Measurements from ENCODE around the gene CLNS1A. TPM values are rescaled to one million over a fixed set of nuclear protein-coding genes. Genes with fewer than 3 reads are reported as not detected.

The CLNS1A gene
- total and polyA plus RNA-seq, 2 donors (not counting 1 experiment from before 2014, with no cell fraction given) = 39.3 to 121 TPM

DNA sequence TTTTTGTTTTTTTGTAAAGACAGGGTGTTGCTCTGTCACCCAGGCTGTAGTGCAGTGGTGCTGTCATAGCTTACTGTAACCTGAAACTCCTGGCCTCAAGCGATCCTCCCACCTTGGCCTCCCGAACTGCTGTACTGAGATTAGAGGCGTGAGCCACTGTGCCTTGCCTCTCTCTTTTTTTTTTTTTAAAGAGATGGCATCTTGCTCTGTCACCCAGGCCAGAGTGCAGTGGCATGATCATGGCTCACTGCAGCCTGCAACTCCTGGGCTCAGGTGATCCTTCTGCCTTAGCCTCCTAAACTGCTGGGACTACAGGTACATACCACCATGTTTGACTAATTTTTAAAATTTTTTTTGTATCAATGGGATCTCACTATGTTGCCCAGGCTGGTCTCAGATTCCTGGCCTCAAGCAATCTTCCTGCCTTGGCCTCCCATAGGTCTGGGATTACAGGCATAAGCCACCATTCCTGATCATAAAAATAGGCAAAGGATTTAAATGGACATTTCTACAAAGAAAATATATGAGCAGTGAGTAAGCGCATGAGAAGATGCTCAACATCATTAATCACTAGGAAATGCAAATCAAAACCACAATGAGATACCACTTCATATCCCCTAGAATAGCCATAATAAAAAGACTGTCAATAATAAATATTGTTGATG, 17.3 kb upstream of the CLNS1A start:
- Mint-ChIP-seq H3K9me3 (ENCODE audit: insufficient read depth) (no peaks in the 10 kb centered on the region), H3K27ac (no peak overlapping the region), H3K4me3 (no peak overlapping the region), H3K27me3 (no peaks in the 10 kb centered on the region), H3K4me1 (peaks cover 2% of the 10 kb centered on the region)
- Histone ChIP-seq H3K27me3 (replicated peaks in 1 of 4; ENCODE audit: control extremely low read depth in 1 of 4, control insufficient read depth in 3 of 4, insufficient read depth in 4 of 4, low read length in 3 of 4) (no peaks in the 10 kb centered on the region), H2AFZ (ENCODE audit: insufficient read depth, low read depth, low read length, poor library complexity, severe bottlenecking) (no peak overlapping the region), H3K4me2 (replicated peaks; ENCODE audit: low read depth, low read length, poor library complexity, severe bottlenecking) (no peak overlapping the region), H3K4me3 (ENCODE audit: control extremely low read depth in 1 of 5, extremely low read depth in 1 of 5, insufficient read depth in 1 of 5, low read depth in 2 of 5, low read length in 4 of 5) (no peak overlapping the region), H3K9ac (ENCODE audit: low read length) (no peak overlapping the region), H3K79me2 (ENCODE audit: control insufficient read depth, insufficient read depth, low read length) (no peaks in the 10 kb centered on the region), H3K36me3 (replicated peaks in 1 of 2; ENCODE audit: control extremely low read depth in 1 of 2, control insufficient read depth in 1 of 2, extremely low read depth in 1 of 2, insufficient read depth in 2 of 2, low read length in 1 of 2) (no peaks in the 10 kb centered on the region), H3K27ac (ENCODE audit: low read length in 2 of 2) (no peak overlapping the region), H3K9me3 (ENCODE audit: control extremely low read depth in 1 of 3, control insufficient read depth in 2 of 3, insufficient read depth in 1 of 3, low read length in 2 of 3) (no peaks in the 10 kb centered on the region), H4K20me1 (ENCODE audit: control insufficient read depth, insufficient read depth, low read length, poor library complexity, severe bottlenecking) (no peaks in the 10 kb centered on the region), H3K4me1 (ENCODE audit: control insufficient read depth in 2 of 2, insufficient read depth in 2 of 2, low read length in 2 of 2) (no peaks in the 10 kb centered on the region)
- ATAC-seq (ENCODE audit: low read depth) (no peak), DNase-seq (no peak)
- 97% methylated on average over 3 of the region's 4 CpGs for WGBS (ENCODE audit: insufficient coverage)
- ChIA-PET POLR2A (no interaction called here), CTCF (interaction anchor here (0.6 to 1.3 kb wide), 2 partner anchors 36 to 90 kb away, joined by 3 to 4 read pairs; no protein-coding TSS in a partner anchor)
- intact Hi-C loops (cut with micrococcal nuclease) = no loop called here
- TF ChIP-seq, protein P1, sequence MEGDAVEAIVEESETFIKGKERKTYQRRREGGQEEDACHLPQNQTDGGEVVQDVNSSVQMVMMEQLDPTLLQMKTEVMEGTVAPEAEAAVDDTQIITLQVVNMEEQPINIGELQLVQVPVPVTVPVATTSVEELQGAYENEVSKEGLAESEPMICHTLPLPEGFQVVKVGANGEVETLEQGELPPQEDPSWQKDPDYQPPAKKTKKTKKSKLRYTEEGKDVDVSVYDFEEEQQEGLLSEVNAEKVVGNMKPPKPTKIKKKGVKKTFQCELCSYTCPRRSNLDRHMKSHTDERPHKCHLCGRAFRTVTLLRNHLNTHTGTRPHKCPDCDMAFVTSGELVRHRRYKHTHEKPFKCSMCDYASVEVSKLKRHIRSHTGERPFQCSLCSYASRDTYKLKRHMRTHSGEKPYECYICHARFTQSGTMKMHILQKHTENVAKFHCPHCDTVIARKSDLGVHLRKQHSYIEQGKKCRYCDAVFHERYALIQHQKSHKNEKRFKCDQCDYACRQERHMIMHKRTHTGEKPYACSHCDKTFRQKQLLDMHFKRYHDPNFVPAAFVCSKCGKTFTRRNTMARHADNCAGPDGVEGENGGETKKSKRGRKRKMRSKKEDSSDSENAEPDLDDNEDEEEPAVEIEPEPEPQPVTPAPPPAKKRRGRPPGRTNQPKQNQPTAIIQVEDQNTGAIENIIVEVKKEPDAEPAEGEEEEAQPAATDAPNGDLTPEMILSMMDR (IDR thresholded peaks at IDR 0.05) = no peak
- no peak for TF ChIP-seq EZH2 (IDR thresholded peaks at IDR 0.05; ENCODE audit: borderline replicate concordance, insufficient read depth, low read depth, low read length, poor library complexity, severe bottlenecking)

DNA sequence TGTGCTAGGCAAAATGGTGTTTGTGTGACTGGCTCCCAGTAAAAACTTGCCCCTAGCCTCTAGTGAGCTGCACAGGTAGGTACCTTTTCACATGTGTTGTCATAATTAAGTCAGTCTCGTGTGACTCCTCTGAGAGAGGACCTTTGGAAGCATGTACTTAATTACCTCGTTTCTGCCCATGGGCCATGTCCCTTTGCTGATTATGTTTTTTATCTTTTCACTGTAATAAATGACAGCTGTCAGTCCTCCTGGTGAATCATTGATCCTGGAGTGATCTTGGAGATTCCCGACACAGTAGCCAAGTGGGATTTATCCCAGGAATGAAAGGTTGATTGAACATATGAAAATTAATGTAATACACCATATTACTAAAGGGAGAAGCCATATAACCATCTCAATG, 12.5 kb upstream of the CLNS1A start:
- H3K27ac ChIP-seq (ENCODE audit: low read length in 2 of 2) = no peak overlapping the region
- peaks cover 0 to 7% (median 0%) of the 10 kb centered on the region in 4 experiments for H3K27me3 ChIP-seq (replicated peaks in 1 of 4; ENCODE audit: control extremely low read depth in 1 of 4, control insufficient read depth in 3 of 4, insufficient read depth in 4 of 4, low read length in 3 of 4)
- DNase-seq (no peak), ATAC-seq (ENCODE audit: low read depth) (no peak)
- no peaks in the 10 kb centered on the region for H3K36me3 ChIP-seq (replicated peaks in 1 of 2; ENCODE audit: control extremely low read depth in 1 of 2, control insufficient read depth in 1 of 2, extremely low read depth in 1 of 2, insufficient read depth in 2 of 2, low read length in 1 of 2)
- TF ChIP-seq EZH2 (IDR thresholded peaks at IDR 0.05; ENCODE audit: borderline replicate concordance, insufficient read depth, low read depth, low read length, poor library complexity, severe bottlenecking) = no peak
- TF ChIP-seq, protein P1 (IDR thresholded peaks at IDR 0.05) = no peak
- H4K20me1 ChIP-seq (ENCODE audit: control insufficient read depth, insufficient read depth, low read length, poor library complexity, severe bottlenecking) = no peaks in the 10 kb centered on the region
- no peak overlapping the region for H3K4me2 ChIP-seq (replicated peaks; ENCODE audit: low read depth, low read length, poor library complexity, severe bottlenecking)
- Mint-ChIP-seq H3K9me3 (ENCODE audit: insufficient read depth) (no peaks in the 10 kb centered on the region), H3K4me1 (no peaks in the 10 kb centered on the region), H3K27me3 (peaks cover 8% of the 10 kb centered on the region), H3K4me3 (no peak overlapping the region), H3K27ac (no peak overlapping the region)
- no peaks in the 10 kb centered on the region for H3K4me1 ChIP-seq (ENCODE audit: control insufficient read depth in 2 of 2, insufficient read depth in 2 of 2, low read length in 2 of 2)
- WGBS (ENCODE audit: insufficient coverage) = 88% methylated on average over 1 of the region's 3 CpGs
- ChIA-PET POLR2A (no interaction called here), CTCF (no interaction called here)
- no peaks in the 10 kb centered on the region for H3K79me2 ChIP-seq (ENCODE audit: control insufficient read depth, insufficient read depth, low read length)
- H3K9ac ChIP-seq (ENCODE audit: low read length) = no peak overlapping the region
- intact Hi-C loops (cut with micrococcal nuclease) = no loop called here
- H2AFZ ChIP-seq (ENCODE audit: insufficient read depth, low read depth, low read length, poor library complexity, severe bottlenecking) = no peak overlapping the region
- H3K4me3 ChIP-seq (ENCODE audit: control extremely low read depth in 1 of 5, extremely low read depth in 1 of 5, insufficient read depth in 1 of 5, low read depth in 2 of 5, low read length in 4 of 5) = no peak overlapping the region
- H3K9me3 ChIP-seq (ENCODE audit: control extremely low read depth in 1 of 3, control insufficient read depth in 2 of 3, insufficient read depth in 1 of 3, low read length in 2 of 3) = no peaks in the 10 kb centered on the region

All from B cell (primary cell).